Trophoblast cell (in vitro differentiated cells and primary cell): ENCODE results near the gene CASQ2.

ENCODE experiments used
- DNase-seq, 2 donors: peaks; one replicate each; pipeline ENCODE4 v3.0.0-alpha.2; 2016
- H2AFZ ChIP-seq: 2 replicates; pipeline ENCODE4 v1.6.1; 2013; ENCODE audit warnings: low read length, moderate library complexity, mild to moderate bottlenecking; ENCODE audit not compliant: insufficient read depth, poor library complexity
- H2AK5ac ChIP-seq: 2 replicates; pipeline ENCODE4 v1.6.1; 2013; ENCODE audit warnings: mild to moderate bottlenecking, low read length
- H2BK120ac ChIP-seq: 2 replicates; pipeline ENCODE4 v1.6.1; 2013; ENCODE audit warnings: low read length, mild to moderate bottlenecking, moderate library complexity; ENCODE audit not compliant: insufficient read depth, poor library complexity
- H2BK12ac ChIP-seq: 2 replicates; pipeline ENCODE4 v1.6.1; 2013; ENCODE audit warnings: mild to moderate bottlenecking, low read length, moderate library complexity
- H2BK5ac ChIP-seq: 2 replicates; pipeline ENCODE4 v1.6.1; 2013; ENCODE audit warnings: low read length, low read depth, moderate library complexity, mild to moderate bottlenecking; ENCODE audit not compliant: poor library complexity
- H3K14ac ChIP-seq: 2 replicates; pipeline ENCODE4 v1.6.1; 2013; ENCODE audit warnings: mild to moderate bottlenecking, low read length
- H3K18ac ChIP-seq: 2 replicates; pipeline ENCODE4 v1.6.1; 2013; ENCODE audit warnings: mild to moderate bottlenecking, low read length
- H3K23ac ChIP-seq: 2 replicates; pipeline ENCODE4 v1.6.1; 2013; ENCODE audit warnings: low read length
- H3K27ac ChIP-seq: 2 replicates; pipeline ENCODE4 v1.5.1; 2013; ENCODE audit warnings: low read depth, mild to moderate bottlenecking, inconsistent platforms, low read length, moderate library complexity
- H3K27me3 ChIP-seq: 2 replicates; pipeline ENCODE4 v1.6.1; 2013; ENCODE audit warnings: inconsistent platforms, mild to moderate bottlenecking, low read length, moderate library complexity; ENCODE audit not compliant: insufficient read depth
- H3K36me3 ChIP-seq, 2 experiments: 1 replicate in 1 of 2; 2 replicates in 1 of 2; pipeline ENCODE4 v1.6.1; 2013; ENCODE audit warnings: low read length in 2 of 2, mild to moderate bottlenecking in 2 of 2, moderate library complexity in 1 of 2; ENCODE audit not compliant: insufficient read depth in 2 of 2, control insufficient read depth in 1 of 2
- H3K4ac ChIP-seq: 2 replicates; pipeline ENCODE4 v1.6.1; 2013; ENCODE audit warnings: low read depth, mild to moderate bottlenecking, low read length, moderate library complexity
- H3K4me1 ChIP-seq, 2 experiments: 1 replicate in 1 of 2; 2 replicates in 1 of 2; pipeline ENCODE4 v1.6.1; 2013; ENCODE audit warnings: low read length in 2 of 2, mild to moderate bottlenecking in 2 of 2, moderate library complexity in 1 of 2; ENCODE audit not compliant: insufficient read depth in 2 of 2, control insufficient read depth in 1 of 2
- H3K4me2 ChIP-seq: 2 replicates; pipeline ENCODE4 v1.6.1; 2013; ENCODE audit warnings: inconsistent platforms, mild to moderate bottlenecking, low read length, moderate library complexity
- H3K4me3 ChIP-seq: 2 replicates; pipeline ENCODE4 v1.5.1; 2013; ENCODE audit warnings: mild to moderate bottlenecking, low read depth, low read length, inconsistent platforms
- H3K79me1 ChIP-seq: one replicate; pipeline ENCODE4 v1.6.1; 2013; ENCODE audit warnings: low read length
- H3K79me2 ChIP-seq: 2 replicates; pipeline ENCODE4 v1.6.1; 2013; ENCODE audit warnings: low read length, mild to moderate bottlenecking; ENCODE audit not compliant: control insufficient read depth, insufficient read depth, poor library complexity
- H3K9ac ChIP-seq: 2 replicates; pipeline ENCODE4 v1.6.1; 2013; ENCODE audit warnings: mild to moderate bottlenecking, low read length
- H3K9me3 ChIP-seq: 2 replicates; pipeline ENCODE4 v1.6.1; 2013; ENCODE audit warnings: low read depth, mild to moderate bottlenecking, control low read depth, inconsistent platforms, low read length; ENCODE audit not compliant: insufficient read depth
- H4K12ac ChIP-seq: 2 replicates; pipeline ENCODE4 v1.6.1; 2013; ENCODE audit warnings: low read depth, mild to moderate bottlenecking, low read length, moderate library complexity
- H4K8ac ChIP-seq: 2 replicates; pipeline ENCODE4 v1.6.1; 2013; ENCODE audit warnings: low read depth, mild to moderate bottlenecking, low read length, moderate library complexity
- H4K91ac ChIP-seq: one replicate; pipeline ENCODE4 v1.6.1; 2013; ENCODE audit warnings: low read depth, mild to moderate bottlenecking, low read length, moderate library complexity
- whole genome bisulfite sequencing: extraction: QIAGEN DNeasy Blood & Tissue Kit; methylation state at CpG from one replicate; pipeline ENCODE4 v1.1.7; 2013; ENCODE audit warnings: missing lambda C conversion rate; ENCODE audit not compliant: insufficient read length, insufficient coverage; ENCODE audit errors: extremely low coverage; 5-methylcytosine and 5-hydroxymethylcytosine counted together

CASQ2 gene

DNA sequence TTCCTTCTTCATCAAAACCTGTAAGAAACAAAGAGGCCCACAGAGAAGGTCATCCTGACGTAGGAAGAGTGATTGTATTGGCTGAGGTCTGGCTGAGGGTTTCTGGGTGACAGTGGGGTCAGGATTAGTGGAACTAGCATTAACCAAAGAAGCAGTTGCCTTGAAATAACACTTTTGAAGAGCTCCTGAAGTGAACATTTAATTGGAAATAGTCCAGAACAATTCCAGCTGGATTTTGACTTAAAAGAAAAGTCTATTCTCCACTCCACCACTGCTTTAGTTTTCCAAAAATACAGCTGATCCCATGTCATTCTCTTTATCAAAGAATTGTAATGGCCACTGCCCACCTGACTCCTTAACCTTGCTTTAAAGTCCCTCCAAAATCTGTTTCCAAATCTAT is 27.7 kb downstream of the CASQ2 start:
- H3K79me1 ChIP-seq: no peaks in the 10 kb centered on the region
- no peaks in the 10 kb centered on the region for H3K27me3 ChIP-seq
- no peak overlapping the region for H2AFZ ChIP-seq
- no peak overlapping the region for H4K12ac ChIP-seq
- H3K4me2 ChIP-seq: no peak overlapping the region
- H3K79me2 ChIP-seq: no peaks in the 10 kb centered on the region
- DNase-seq: no peak
- no peak overlapping the region for H3K27ac ChIP-seq
- no peaks in the 10 kb centered on the region for H3K9me3 ChIP-seq
- H3K4me3 ChIP-seq: no peak overlapping the region
- no peak overlapping the region for H4K8ac ChIP-seq
- H3K36me3 ChIP-seq: no peaks in the 10 kb centered on the region
- H2BK120ac ChIP-seq: no peak overlapping the region
- no peak overlapping the region for H4K91ac ChIP-seq
- WGBS: no CpG with 5 or more reads among the region's 1 CpG
- no peak overlapping the region for H3K23ac ChIP-seq
- no peak overlapping the region for H3K4ac ChIP-seq
- peaks cover 0 to 5% of the 10 kb centered on the region in 2 experiments for H3K4me1 ChIP-seq
- H3K9ac ChIP-seq: no peak overlapping the region
- no peak overlapping the region for H3K14ac ChIP-seq
- H3K18ac ChIP-seq: no peak overlapping the region
- H2BK5ac ChIP-seq: no peak overlapping the region
- no peak overlapping the region for H2BK12ac ChIP-seq
- H2AK5ac ChIP-seq: no peak overlapping the region

DNA sequence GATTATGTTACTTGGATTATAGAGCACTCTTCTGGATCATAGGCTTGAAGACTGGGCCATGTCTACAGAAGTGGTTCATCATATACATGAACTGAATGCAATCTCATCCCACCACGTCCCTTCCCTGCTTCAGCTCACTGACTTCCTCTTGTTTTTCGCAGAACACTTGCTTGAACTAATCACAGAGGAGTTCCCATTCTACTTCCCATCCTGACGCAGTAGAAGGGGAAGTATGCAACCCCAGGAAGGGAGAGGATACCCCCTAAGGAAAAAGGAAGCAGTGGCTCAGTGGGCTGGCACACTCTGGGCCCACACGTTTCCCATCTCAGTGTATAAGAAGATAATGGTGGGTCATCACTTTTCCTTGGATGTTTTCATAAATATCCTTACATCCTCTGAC is 36.2 kb downstream of the CASQ2 start:
- H4K12ac ChIP-seq: no peak overlapping the region
- no peak overlapping the region for H2AFZ ChIP-seq
- no peak overlapping the region for H2AK5ac ChIP-seq
- H2BK5ac ChIP-seq: no peak overlapping the region
- H2BK120ac ChIP-seq: no peak overlapping the region
- peaks cover 3% of the 10 kb centered on the region for H3K79me1 ChIP-seq
- H3K9ac ChIP-seq: no peak overlapping the region
- peaks cover 3 to 8% of the 10 kb centered on the region in 2 experiments for H3K4me1 ChIP-seq
- no peak overlapping the region for H3K14ac ChIP-seq
- no peaks in the 10 kb centered on the region for H3K79me2 ChIP-seq
- H4K91ac ChIP-seq: no peak overlapping the region
- H3K4ac ChIP-seq: no peak overlapping the region
- no peak overlapping the region for H4K8ac ChIP-seq
- no peaks in the 10 kb centered on the region for H3K27me3 ChIP-seq
- H3K23ac ChIP-seq: no peak overlapping the region
- H2BK12ac ChIP-seq: no peak overlapping the region
- no CpG with 5 or more reads among the region's 4 CpGs for WGBS
- H3K27ac ChIP-seq: no peak overlapping the region
- DNase-seq: no peak
- no peaks in the 10 kb centered on the region for H3K36me3 ChIP-seq
- H3K4me2 ChIP-seq: no peak overlapping the region
- no peaks in the 10 kb centered on the region for H3K9me3 ChIP-seq
- no peak overlapping the region for H3K4me3 ChIP-seq
- H3K18ac ChIP-seq: no peak overlapping the region

DNA sequence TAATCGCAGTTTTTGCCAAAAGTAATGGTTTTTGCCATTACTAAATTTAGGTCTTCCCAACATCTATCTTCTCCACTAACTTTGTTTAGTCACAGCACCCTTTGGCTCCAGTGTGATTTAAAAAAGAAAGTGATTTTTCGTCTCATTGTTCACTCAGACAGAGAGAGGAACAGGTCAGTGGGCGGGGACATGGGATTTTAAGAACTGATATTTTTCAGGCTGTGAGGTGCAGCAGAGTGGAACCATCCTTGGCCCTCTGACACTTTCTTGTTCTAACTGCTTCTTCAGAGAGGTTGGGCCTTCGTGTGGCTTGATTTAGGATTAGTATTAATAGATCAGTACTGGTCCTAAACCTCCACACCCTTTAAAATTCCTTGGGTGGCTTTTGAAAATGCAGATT is 38.8 kb downstream of the CASQ2 start:
- no peak overlapping the region for H3K4me2 ChIP-seq
- WGBS: no CpG with 5 or more reads among the region's 4 CpGs
- H3K27ac ChIP-seq: no peak overlapping the region

DNA sequence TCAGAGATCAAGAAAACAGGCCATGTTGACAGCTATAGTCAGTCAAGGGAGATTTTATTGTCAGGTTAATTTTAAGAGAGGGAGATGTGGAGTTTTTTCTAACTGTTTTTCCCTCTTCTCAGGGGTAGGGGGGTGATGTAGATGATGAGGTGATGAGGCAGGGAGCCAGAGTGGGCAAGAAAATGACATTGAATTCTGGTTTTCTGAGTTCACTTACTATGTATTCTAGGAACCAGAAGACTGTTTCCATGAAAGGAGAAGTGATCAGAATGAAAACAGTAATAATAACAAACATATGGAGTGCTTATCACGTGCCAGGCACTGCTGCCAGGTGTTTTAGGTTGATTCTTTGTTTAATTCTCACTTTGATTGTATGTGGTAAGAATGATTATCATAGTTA is 40.2 kb downstream of the CASQ2 start:
- no peak overlapping the region for H4K8ac ChIP-seq
- no peak overlapping the region for H3K23ac ChIP-seq
- WGBS: no CpG with 5 or more reads among the region's 1 CpG
- no peaks in the 10 kb centered on the region for H3K36me3 ChIP-seq
- H3K27me3 ChIP-seq: no peaks in the 10 kb centered on the region
- H3K4me1 ChIP-seq: peaks cover 14 to 15% of the 10 kb centered on the region in 2 experiments
- no peak overlapping the region for H2AK5ac ChIP-seq
- no peaks in the 10 kb centered on the region for H3K9me3 ChIP-seq
- peaks cover 11% of the 10 kb centered on the region for H3K79me1 ChIP-seq
- H3K79me2 ChIP-seq: no peaks in the 10 kb centered on the region
- H3K4ac ChIP-seq: no peak overlapping the region
- no peak overlapping the region for H3K18ac ChIP-seq
- H3K14ac ChIP-seq: no peak overlapping the region
- H3K9ac ChIP-seq: no peak overlapping the region
- no peak overlapping the region for H2AFZ ChIP-seq
- peak overlapping the region; percentile 68 for H3K27ac ChIP-seq
- H2BK5ac ChIP-seq: no peak overlapping the region
- H2BK12ac ChIP-seq: peak overlapping the region; percentile 31
- H3K4me2 ChIP-seq: no peak overlapping the region
- no peak overlapping the region for H2BK120ac ChIP-seq
- H4K91ac ChIP-seq: no peak overlapping the region
- no peak for DNase-seq
- no peak overlapping the region for H3K4me3 ChIP-seq
- H4K12ac ChIP-seq: no peak overlapping the region

More for the DNA sequence above, 38.8 kb downstream of the CASQ2 start:
- no peak overlapping the region for H2AFZ ChIP-seq
- no peak overlapping the region for H3K14ac ChIP-seq
- H3K79me1 ChIP-seq: peaks cover 11% of the 10 kb centered on the region
- no peak overlapping the region for H2AK5ac ChIP-seq
- H3K4me1 ChIP-seq: peaks cover 14 to 15% of the 10 kb centered on the region in 2 experiments
- H2BK5ac ChIP-seq: no peak overlapping the region
- H3K4me3 ChIP-seq: no peak overlapping the region
- H4K8ac ChIP-seq: no peak overlapping the region
- H3K27me3 ChIP-seq: no peaks in the 10 kb centered on the region
- no peak overlapping the region for H2BK120ac ChIP-seq
- no peaks in the 10 kb centered on the region for H3K9me3 ChIP-seq
- H3K79me2 ChIP-seq: no peaks in the 10 kb centered on the region
- H4K91ac ChIP-seq: no peak overlapping the region
- H3K9ac ChIP-seq: no peak overlapping the region
- H4K12ac ChIP-seq: no peak overlapping the region
- no peak overlapping the region for H3K23ac ChIP-seq
- no peak overlapping the region for H3K18ac ChIP-seq
- H3K4ac ChIP-seq: no peak overlapping the region
- no peak for DNase-seq
- no peaks in the 10 kb centered on the region for H3K36me3 ChIP-seq
- H2BK12ac ChIP-seq: no peak overlapping the region
